HepG2 (cell line): ENCODE results near the gene EGR1. TPM values are rescaled to one million over a fixed set of nuclear protein-coding genes. Genes with fewer than 3 reads are reported as not detected.

ENCODE experiments used
- FOXC1 ChIP-seq: sonication (generic); formaldehyde crosslinking; IDR thresholded peaks from 2 replicates; pipeline ENCODE4 v1.8.0; 2022; ENCODE audit warnings: mild to moderate bottlenecking, missing genetic modification reagents, borderline replicate concordance
- GABPB1 ChIP-seq: IDR thresholded peaks from 2 replicates; pipeline ENCODE4 v1.6.1; 2016; ENCODE audit warnings: mild to moderate bottlenecking, missing genetic modification reagents, moderate library complexity, missing compliant biosample characterization
- HMG20A ChIP-seq: IDR thresholded peaks from 2 replicates; pipeline ENCODE4 v1.6.1; 2016; ENCODE audit warnings: borderline replicate concordance
- HNRNPLL ChIP-seq: fragments of 200-400 bp; formaldehyde crosslinking; IDR thresholded peaks from 2 replicates; pipeline ENCODE4 v1.6.1; 2017; ENCODE audit warnings: mild to moderate bottlenecking, low read depth, low read length; ENCODE audit not compliant: poor library complexity, severe bottlenecking
- PHB2 ChIP-seq: fragments of 450-650 bp; IDR thresholded peaks from 2 replicates; pipeline ENCODE4 v1.6.1; 2018; ENCODE audit not compliant: partially characterized antibody
- RCOR2 ChIP-seq: IDR thresholded peaks from 2 replicates; pipeline ENCODE4 v1.6.1; 2016; ENCODE audit warnings: missing biosample characterization, missing genetic modification reagents
- REXO4 ChIP-seq: sonication (generic); formaldehyde crosslinking; IDR thresholded peaks from 2 replicates; pipeline ENCODE4 v1.8.0; 2022; ENCODE audit warnings: missing genetic modification reagents, mild to moderate bottlenecking, borderline replicate concordance
- SMYD3 ChIP-seq: sonication (generic); formaldehyde crosslinking; IDR thresholded peaks from 2 replicates; pipeline ENCODE4 v1.8.1; 2023; ENCODE audit warnings: mild to moderate bottlenecking, missing genetic modification reagents
- TEAD3 ChIP-seq: optimal IDR thresholded peaks from 2 replicates; pipeline ENCODE3; 2016; ENCODE audit warnings: borderline replicate concordance
- TOPORS ChIP-seq: sonication (generic); formaldehyde crosslinking; IDR thresholded peaks from 2 replicates; pipeline ENCODE4 v1.8.0; 2023; ENCODE audit warnings: mild to moderate bottlenecking, missing genetic modification reagents
- ZFP41 ChIP-seq: sonication (generic); formaldehyde crosslinking; IDR thresholded peaks from 2 replicates; pipeline ENCODE4 v1.4.0; 2020; ENCODE audit warnings: mild to moderate bottlenecking, missing genetic modification reagents, borderline replicate concordance
- ZNF530 ChIP-seq: sonication (generic); formaldehyde crosslinking; IDR thresholded peaks from 2 replicates; pipeline ENCODE4 v1.5.0; 2020; ENCODE audit warnings: low read depth, mild to moderate bottlenecking, missing genetic modification reagents
- ZNF7 ChIP-seq: IDR thresholded peaks from 2 replicates; pipeline ENCODE4 v1.6.1; 2016; ENCODE audit warnings: missing biosample characterization, missing genetic modification reagents
- polyA plus RNA-seq, 8 experiments: library from polyadenylated mRNA; depleted of rRNA in 3 of 8; stranded (reverse) in 7 of 8; unstranded in 1 of 8; fragments of >200 nt; fragmentation: Illumina TruSeq in 4 of 8; extraction: Trizol in 4 of 8; gene quantifications; 2 replicates each; pipeline versions ENCODE4 v1.2.1 to v1.2.3, GENCODE V29; 2011 to 2016; ENCODE audit warnings: low read depth in 4 of 8, missing spikeins in 1 of 8, mixed read lengths in 1 of 8; ENCODE audit not compliant: insufficient read depth in 1 of 8
- total RNA-seq, 5 experiments: library from RNA; depleted of rRNA; stranded (reverse); fragments of >200 nt; fragmentation: Illumina TruSeq; extraction: Trizol; gene quantifications; 2 replicates each; pipeline ENCODE4 v1.2.3, GENCODE V29; 2016; ENCODE audit warnings: low read depth in 1 of 5
- TF ChIP-seq, protein P1 (sequence below): IDR thresholded peaks from 2 replicates; pipeline ENCODE4 v1.6.1; 2016; ENCODE audit warnings: mild to moderate bottlenecking
- TF ChIP-seq, protein P2 (sequence below): sonication (generic); formaldehyde crosslinking; IDR thresholded peaks from 2 replicates; pipeline ENCODE4 v1.4.0; 2020; ENCODE audit warnings: missing genetic modification reagents, borderline replicate concordance
- TF ChIP-seq, protein P3 (sequence below): sonication (generic); formaldehyde crosslinking; conservative IDR thresholded peaks from 2 replicates; pipeline ENCODE4 v1.8.1; 2023; ENCODE audit warnings: missing genetic modification reagents
- TF ChIP-seq, protein P4 (sequence below): sonication (generic); formaldehyde crosslinking; IDR thresholded peaks from 2 replicates; pipeline ENCODE4 v1.4.0; 2020; ENCODE audit warnings: mild to moderate bottlenecking, missing genetic modification reagents
- TF ChIP-seq, protein P5 (sequence below): sonication (generic); formaldehyde crosslinking; IDR thresholded peaks from 2 replicates; pipeline ENCODE4 v1.4.0; 2020; ENCODE audit warnings: missing genetic modification reagents

EGR1 gene
- total and polyA plus RNA-seq, 2 of the 13 experiments (the other 11 are each of a cell fraction or from before 2014, with no cell fraction given) = 4.1 to 4.5 TPM

DNA sequence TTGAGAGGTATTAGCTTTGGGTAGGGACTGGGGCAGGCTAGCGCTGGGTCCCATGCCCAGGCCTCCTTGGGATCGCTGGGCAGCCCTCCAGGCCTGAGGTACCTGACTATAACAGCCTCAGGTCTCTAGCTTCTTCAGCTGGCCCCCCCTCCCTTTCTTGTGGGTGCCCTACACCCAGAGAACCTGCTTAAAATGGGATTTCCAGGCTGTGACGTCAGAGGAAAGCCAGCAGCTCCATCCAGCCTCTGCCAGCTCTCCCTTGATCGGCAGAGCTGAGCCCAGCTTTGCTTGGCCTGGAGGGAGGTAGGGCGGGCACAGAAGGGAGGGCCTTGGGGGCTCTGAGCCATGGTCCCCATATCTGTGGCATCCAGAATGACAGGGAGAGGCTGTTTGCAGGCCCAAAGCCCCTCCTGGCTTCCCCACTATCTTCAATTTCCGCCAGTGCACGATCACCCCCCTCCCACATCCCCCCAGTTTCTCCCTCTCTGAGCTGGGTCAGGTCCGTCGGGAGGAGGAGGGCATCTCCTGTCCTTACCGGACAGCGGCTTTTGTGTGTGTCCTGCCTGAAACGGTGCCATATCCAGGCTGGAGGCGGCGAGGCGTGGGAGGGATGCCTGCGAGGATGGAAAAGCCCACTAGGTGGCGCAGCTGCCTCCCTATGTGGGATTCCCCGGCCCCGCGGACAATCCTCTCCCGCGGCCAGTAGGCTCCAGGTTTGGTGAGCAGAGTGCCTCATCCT is 15.6 kb upstream of the EGR1 start (continued):
- TF ChIP-seq, protein P1, sequence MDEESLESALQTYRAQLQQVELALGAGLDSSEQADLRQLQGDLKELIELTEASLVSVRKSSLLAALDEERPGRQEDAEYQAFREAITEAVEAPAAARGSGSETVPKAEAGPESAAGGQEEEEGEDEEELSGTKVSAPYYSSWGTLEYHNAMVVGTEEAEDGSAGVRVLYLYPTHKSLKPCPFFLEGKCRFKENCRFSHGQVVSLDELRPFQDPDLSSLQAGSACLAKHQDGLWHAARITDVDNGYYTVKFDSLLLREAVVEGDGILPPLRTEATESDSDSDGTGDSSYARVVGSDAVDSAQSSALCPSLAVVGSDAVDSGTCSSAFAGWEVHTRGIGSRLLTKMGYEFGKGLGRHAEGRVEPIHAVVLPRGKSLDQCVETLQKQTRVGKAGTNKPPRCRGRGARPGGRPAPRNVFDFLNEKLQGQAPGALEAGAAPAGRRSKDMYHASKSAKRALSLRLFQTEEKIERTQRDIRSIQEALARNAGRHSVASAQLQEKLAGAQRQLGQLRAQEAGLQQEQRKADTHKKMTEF = no peak
- no peak for TF ChIP-seq HMG20A
- no peak for TF ChIP-seq REXO4 (CRISPR knock-in tag)
- TF ChIP-seq ZNF7 (CRISPR knock-in tag) = no peak
- TF ChIP-seq GABPB1 (CRISPR knock-in tag) = peak; percentile 36; the same call in 1 of the 2 replicates
- no peak for TF ChIP-seq HNRNPLL
- TF ChIP-seq, protein P2, sequence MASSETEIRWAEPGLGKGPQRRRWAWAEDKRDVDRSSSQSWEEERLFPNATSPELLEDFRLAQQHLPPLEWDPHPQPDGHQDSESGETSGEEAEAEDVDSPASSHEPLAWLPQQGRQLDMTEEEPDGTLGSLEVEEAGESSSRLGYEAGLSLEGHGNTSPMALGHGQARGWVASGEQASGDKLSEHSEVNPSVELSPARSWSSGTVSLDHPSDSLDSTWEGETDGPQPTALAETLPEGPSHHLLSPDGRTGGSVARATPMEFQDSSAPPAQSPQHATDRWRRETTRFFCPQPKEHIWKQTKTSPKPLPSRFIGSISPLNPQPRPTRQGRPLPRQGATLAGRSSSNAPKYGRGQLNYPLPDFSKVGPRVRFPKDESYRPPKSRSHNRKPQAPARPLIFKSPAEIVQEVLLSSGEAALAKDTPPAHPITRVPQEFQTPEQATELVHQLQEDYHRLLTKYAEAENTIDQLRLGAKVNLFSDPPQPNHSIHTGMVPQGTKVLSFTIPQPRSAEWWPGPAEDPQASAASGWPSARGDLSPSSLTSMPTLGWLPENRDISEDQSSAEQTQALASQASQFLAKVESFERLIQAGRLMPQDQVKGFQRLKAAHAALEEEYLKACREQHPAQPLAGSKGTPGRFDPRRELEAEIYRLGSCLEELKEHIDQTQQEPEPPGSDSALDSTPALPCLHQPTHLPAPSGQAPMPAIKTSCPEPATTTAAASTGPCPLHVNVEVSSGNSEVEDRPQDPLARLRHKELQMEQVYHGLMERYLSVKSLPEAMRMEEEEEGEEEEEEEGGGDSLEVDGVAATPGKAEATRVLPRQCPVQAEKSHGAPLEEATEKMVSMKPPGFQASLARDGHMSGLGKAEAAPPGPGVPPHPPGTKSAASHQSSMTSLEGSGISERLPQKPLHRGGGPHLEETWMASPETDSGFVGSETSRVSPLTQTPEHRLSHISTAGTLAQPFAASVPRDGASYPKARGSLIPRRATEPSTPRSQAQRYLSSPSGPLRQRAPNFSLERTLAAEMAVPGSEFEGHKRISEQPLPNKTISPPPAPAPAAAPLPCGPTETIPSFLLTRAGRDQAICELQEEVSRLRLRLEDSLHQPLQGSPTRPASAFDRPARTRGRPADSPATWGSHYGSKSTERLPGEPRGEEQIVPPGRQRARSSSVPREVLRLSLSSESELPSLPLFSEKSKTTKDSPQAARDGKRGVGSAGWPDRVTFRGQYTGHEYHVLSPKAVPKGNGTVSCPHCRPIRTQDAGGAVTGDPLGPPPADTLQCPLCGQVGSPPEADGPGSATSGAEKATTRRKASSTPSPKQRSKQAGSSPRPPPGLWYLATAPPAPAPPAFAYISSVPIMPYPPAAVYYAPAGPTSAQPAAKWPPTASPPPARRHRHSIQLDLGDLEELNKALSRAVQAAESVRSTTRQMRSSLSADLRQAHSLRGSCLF (CRISPR knock-in tag) = no peak
- no peak for TF ChIP-seq SMYD3 (CRISPR knock-in tag)
- TF ChIP-seq RCOR2 (CRISPR knock-in tag) = no peak
- TF ChIP-seq, protein P3, sequence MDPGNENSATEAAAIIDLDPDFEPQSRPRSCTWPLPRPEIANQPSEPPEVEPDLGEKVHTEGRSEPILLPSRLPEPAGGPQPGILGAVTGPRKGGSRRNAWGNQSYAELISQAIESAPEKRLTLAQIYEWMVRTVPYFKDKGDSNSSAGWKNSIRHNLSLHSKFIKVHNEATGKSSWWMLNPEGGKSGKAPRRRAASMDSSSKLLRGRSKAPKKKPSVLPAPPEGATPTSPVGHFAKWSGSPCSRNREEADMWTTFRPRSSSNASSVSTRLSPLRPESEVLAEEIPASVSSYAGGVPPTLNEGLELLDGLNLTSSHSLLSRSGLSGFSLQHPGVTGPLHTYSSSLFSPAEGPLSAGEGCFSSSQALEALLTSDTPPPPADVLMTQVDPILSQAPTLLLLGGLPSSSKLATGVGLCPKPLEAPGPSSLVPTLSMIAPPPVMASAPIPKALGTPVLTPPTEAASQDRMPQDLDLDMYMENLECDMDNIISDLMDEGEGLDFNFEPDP (CRISPR knock-in tag) = no peak
- no peak for TF ChIP-seq ZNF530 (CRISPR knock-in tag)
- peak; percentile 38; the same call in 1 of the 2 replicates for TF ChIP-seq ZFP41 (CRISPR knock-in tag)
- no peak for TF ChIP-seq FOXC1 (CRISPR knock-in tag)
- no peak for TF ChIP-seq TOPORS (CRISPR knock-in tag)
- TF ChIP-seq, protein P4, sequence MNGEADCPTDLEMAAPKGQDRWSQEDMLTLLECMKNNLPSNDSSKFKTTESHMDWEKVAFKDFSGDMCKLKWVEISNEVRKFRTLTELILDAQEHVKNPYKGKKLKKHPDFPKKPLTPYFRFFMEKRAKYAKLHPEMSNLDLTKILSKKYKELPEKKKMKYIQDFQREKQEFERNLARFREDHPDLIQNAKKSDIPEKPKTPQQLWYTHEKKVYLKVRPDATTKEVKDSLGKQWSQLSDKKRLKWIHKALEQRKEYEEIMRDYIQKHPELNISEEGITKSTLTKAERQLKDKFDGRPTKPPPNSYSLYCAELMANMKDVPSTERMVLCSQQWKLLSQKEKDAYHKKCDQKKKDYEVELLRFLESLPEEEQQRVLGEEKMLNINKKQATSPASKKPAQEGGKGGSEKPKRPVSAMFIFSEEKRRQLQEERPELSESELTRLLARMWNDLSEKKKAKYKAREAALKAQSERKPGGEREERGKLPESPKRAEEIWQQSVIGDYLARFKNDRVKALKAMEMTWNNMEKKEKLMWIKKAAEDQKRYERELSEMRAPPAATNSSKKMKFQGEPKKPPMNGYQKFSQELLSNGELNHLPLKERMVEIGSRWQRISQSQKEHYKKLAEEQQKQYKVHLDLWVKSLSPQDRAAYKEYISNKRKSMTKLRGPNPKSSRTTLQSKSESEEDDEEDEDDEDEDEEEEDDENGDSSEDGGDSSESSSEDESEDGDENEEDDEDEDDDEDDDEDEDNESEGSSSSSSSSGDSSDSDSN (CRISPR knock-in tag) = 0 out of 2 replicates have a peak, but pooled peaks have one; percentile 54
- no peak for TF ChIP-seq PHB2
- peak; percentile 55 for TF ChIP-seq TEAD3 (CRISPR knock-in tag)
- TF ChIP-seq, protein P5, sequence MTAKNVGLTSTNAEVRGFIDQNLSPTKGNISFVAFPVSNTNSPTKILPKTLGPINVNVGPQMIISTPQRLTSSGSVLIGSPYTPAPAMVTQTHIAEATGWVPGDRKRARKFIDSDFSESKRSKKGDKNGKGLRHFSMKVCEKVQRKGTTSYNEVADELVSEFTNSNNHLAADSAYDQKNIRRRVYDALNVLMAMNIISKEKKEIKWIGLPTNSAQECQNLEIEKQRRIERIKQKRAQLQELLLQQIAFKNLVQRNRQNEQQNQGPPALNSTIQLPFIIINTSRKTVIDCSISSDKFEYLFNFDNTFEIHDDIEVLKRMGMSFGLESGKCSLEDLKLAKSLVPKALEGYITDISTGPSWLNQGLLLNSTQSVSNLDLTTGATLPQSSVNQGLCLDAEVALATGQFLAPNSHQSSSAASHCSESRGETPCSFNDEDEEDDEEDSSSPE (CRISPR knock-in tag) = no peak
